ENCODE data around the gene SYTL1.

The SYTL1 gene

GRCh38 chr1:27341525-27342252 lies at the start of gene SYTL1:
Gene SYTL1, plus strand, starts transcription at chr1:27342022. Its CDS starts 3,313 bp downstream, at chr1:27345335.
- DNase-seq (ENCODE audit: low read depth), result peak; percentile 68
- no peak for TF ChIP-seq CTCF (IDR thresholded peaks at IDR 0.05; ENCODE audit: low read length, missing control alignments)
- no peak within 1 kb of the TSS for H3K4me3 ChIP-seq (replicated peaks; ENCODE audit: low read depth, low read length)

- no peak for DNase-seq (ENCODE audit: low read depth)
- H3K4me3 ChIP-seq (replicated peaks; ENCODE audit: low read depth, low read length), result no peak overlapping the region
- TF ChIP-seq CTCF (IDR thresholded peaks at IDR 0.05; ENCODE audit: low read length, missing control alignments), result no peak
Measured at GRCh38 chr1:27292106-27292505, 49.7 kb upstream of the SYTL1 start.

GRCh38 chr1:27293915-27294314 lies 47.9 kb upstream of the SYTL1 start:
- no peak for TF ChIP-seq CTCF (IDR thresholded peaks at IDR 0.05; ENCODE audit: low read length, missing control alignments)
- DNase-seq (ENCODE audit: low read depth), result no peak
- no peak overlapping the region for H3K4me3 ChIP-seq (replicated peaks; ENCODE audit: low read depth, low read length)

GRCh38 chr1:27296773-27297291 lies 45.0 kb upstream of the SYTL1 start:
- no peak overlapping the region for H3K4me3 ChIP-seq (replicated peaks; ENCODE audit: low read depth, low read length)
- TF ChIP-seq CTCF (IDR thresholded peaks at IDR 0.05; ENCODE audit: low read length, missing control alignments), result peak; percentile 65
- DNase-seq (ENCODE audit: low read depth), result peak; percentile 64

GRCh38 chr1:27297903-27298302 lies 43.9 kb upstream of the SYTL1 start:
- TF ChIP-seq CTCF (IDR thresholded peaks at IDR 0.05; ENCODE audit: low read length, missing control alignments), result no peak
- no peak overlapping the region for H3K4me3 ChIP-seq (replicated peaks; ENCODE audit: low read depth, low read length)
- no peak for DNase-seq (ENCODE audit: low read depth)

- TF ChIP-seq CTCF (IDR thresholded peaks at IDR 0.05; ENCODE audit: low read length, missing control alignments), result no peak
- no peak for DNase-seq (ENCODE audit: low read depth)
- no peak overlapping the region for H3K4me3 ChIP-seq (replicated peaks; ENCODE audit: low read depth, low read length)
Measured at GRCh38 chr1:27298632-27299384, 43.0 kb upstream of the SYTL1 start.
